Measurements from ENCODE around the gene SLC12A9. TPM values are rescaled to one million over a fixed set of nuclear protein-coding genes. Genes with fewer than 3 reads are reported as not detected.

The SLC12A9 gene
- total RNA-seq, 1 experiment from 2014 or later, result 24.6 TPM

DNA sequence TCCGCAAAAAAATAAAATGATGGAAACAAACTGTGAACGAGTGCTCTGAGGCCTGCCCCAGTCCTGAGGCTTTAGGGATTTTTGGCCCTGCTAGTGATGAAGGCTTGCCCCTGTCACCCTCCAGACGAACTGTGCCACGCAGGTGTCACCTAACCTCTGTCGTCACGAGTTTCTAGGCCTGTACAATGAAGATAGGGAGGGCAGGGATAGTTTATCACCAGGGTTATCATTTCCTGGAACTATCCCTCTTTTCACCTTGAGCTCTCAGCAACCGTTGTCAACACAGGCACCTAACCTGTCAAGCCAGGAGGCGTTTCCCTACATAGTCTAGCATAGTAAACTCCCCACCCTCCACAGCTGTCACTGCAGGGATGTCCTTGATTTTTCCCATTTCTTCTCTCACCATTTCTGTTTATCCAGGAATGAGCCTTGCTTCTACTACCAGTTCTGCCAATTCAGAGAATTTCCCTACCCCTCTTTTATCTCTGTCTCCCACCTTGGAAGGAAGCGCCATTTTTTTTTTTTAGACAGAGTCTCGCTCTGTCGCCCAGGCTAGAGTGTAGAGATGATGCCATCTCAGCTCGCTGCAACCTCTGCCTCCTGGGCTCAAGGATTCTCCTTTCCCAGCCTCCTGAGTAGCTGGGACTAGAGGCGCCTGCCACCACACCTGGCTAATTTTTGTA lies 45.4 kb downstream of the SLC12A9 start:
- Histone ChIP-seq H3K79me2 (ENCODE audit: insufficient read depth, low read length) (no peaks in the 10 kb centered on the region), H3K4me2 (ENCODE audit: low read length) (no peak overlapping the region), H3K9me2 (ENCODE audit: insufficient read depth) (no peaks in the 10 kb centered on the region), H3K9me3 (ENCODE audit: control insufficient read depth in 1 of 2, insufficient read depth in 1 of 2, low read depth in 1 of 2, low read length in 2 of 2) (no peaks in the 10 kb centered on the region), H3K4me1 (ENCODE audit: control insufficient read depth in 1 of 2, insufficient read depth in 2 of 2, low read length in 2 of 2) (peaks cover 8 to 32% of the 10 kb centered on the region in 2 experiments), H3K36me3 (ENCODE audit: control insufficient read depth in 1 of 2, insufficient read depth in 2 of 2, low read length in 2 of 2) (no peaks in the 10 kb centered on the region), H3K9ac (ENCODE audit: low read length) (no peak overlapping the region), H3K27me3 (ENCODE audit: insufficient read depth, low read length) (no peaks in the 10 kb centered on the region; the same call in 1 of the 2 replicates), H4K20me1 (ENCODE audit: insufficient read depth) (no peaks in the 10 kb centered on the region), H2AFZ (ENCODE audit: low read depth, low read length, poor library complexity, severe bottlenecking) (no peak overlapping the region), H3K4me3 (replicated peaks in 1 of 2; ENCODE audit: low read depth in 1 of 2, low read length in 2 of 2) (no peak overlapping the region), H3K27ac (ENCODE audit: low read depth, low read length) (no peak overlapping the region)
- ChIA-PET POLR2A (no interaction called here), RAD21 (ENCODE audit: low non-redundant PET in 1 of 2, low total read pairs in 2 of 2, uncharacterized antibody in 2 of 2, unreplicated experiment in 2 of 2) (no interaction called here), CTCF (interaction anchor here (0.9 to 2.7 kb wide), 3 partner anchors 8 to 384 kb away, joined by 3 to 8 read pairs (median 4); partner anchors contain the start of gene UFSP1)
- intact Hi-C loops (cut with micrococcal nuclease), result loop anchor here (1.0 to 5.0 kb wide), 4 partner anchors 161 to 385 kb away; no protein-coding TSS in a partner anchor
- ATAC-seq, result no peak
- TF ChIP-seq FOSL1 (IDR thresholded peaks at IDR 0.05; ENCODE audit: low read depth), result no peak
- TF ChIP-seq EGR1 (IDR thresholded peaks at IDR 0.05; ENCODE audit: low read depth), result no peak
- no peak for TF ChIP-seq JUND (IDR thresholded peaks at IDR 0.05)
- TF ChIP-seq, protein P1, sequence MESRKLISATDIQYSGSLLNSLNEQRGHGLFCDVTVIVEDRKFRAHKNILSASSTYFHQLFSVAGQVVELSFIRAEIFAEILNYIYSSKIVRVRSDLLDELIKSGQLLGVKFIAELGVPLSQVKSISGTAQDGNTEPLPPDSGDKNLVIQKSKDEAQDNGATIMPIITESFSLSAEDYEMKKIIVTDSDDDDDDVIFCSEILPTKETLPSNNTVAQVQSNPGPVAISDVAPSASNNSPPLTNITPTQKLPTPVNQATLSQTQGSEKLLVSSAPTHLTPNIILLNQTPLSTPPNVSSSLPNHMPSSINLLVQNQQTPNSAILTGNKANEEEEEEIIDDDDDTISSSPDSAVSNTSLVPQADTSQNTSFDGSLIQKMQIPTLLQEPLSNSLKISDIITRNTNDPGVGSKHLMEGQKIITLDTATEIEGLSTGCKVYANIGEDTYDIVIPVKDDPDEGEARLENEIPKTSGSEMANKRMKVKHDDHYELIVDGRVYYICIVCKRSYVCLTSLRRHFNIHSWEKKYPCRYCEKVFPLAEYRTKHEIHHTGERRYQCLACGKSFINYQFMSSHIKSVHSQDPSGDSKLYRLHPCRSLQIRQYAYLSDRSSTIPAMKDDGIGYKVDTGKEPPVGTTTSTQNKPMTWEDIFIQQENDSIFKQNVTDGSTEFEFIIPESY (IDR thresholded peaks at IDR 0.05; ENCODE audit: extremely low read depth, insufficient replicate concordance, low read length), result no peak
- TF ChIP-seq POLR2A (IDR thresholded peaks at IDR 0.05; ENCODE audit: borderline replicate concordance, extremely low read depth, insufficient read depth, insufficient read length), result no peak
- TF ChIP-seq SRF (IDR thresholded peaks at IDR 0.05; ENCODE audit: low read depth), result no peak
- TF ChIP-seq ELF1 (IDR thresholded peaks at IDR 0.05; ENCODE audit: borderline replicate concordance, low read depth), result no peak
- no peak for TF ChIP-seq MAX (IDR thresholded peaks at IDR 0.05)
- TF ChIP-seq, protein P2, sequence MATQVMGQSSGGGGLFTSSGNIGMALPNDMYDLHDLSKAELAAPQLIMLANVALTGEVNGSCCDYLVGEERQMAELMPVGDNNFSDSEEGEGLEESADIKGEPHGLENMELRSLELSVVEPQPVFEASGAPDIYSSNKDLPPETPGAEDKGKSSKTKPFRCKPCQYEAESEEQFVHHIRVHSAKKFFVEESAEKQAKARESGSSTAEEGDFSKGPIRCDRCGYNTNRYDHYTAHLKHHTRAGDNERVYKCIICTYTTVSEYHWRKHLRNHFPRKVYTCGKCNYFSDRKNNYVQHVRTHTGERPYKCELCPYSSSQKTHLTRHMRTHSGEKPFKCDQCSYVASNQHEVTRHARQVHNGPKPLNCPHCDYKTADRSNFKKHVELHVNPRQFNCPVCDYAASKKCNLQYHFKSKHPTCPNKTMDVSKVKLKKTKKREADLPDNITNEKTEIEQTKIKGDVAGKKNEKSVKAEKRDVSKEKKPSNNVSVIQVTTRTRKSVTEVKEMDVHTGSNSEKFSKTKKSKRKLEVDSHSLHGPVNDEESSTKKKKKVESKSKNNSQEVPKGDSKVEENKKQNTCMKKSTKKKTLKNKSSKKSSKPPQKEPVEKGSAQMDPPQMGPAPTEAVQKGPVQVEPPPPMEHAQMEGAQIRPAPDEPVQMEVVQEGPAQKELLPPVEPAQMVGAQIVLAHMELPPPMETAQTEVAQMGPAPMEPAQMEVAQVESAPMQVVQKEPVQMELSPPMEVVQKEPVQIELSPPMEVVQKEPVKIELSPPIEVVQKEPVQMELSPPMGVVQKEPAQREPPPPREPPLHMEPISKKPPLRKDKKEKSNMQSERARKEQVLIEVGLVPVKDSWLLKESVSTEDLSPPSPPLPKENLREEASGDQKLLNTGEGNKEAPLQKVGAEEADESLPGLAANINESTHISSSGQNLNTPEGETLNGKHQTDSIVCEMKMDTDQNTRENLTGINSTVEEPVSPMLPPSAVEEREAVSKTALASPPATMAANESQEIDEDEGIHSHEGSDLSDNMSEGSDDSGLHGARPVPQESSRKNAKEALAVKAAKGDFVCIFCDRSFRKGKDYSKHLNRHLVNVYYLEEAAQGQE (IDR thresholded peaks at IDR 0.05; ENCODE audit: low read depth), result no peak
- no peak for DNase-seq (ENCODE audit: low read depth, low spot score)
- BruUV-seq (replicated peaks), result no TSS peak
